Right lobe of liver (tissue), 4 donors: ENCODE results near the gene NOC3L.

Experiments
- POLR2A ChIP-seq: fragments of 450-650 bp; IDR thresholded peaks from one replicate; pipeline ENCODE4 v1.6.1; 2017; ENCODE audit warnings: antibody characterized with exemption, mild to moderate bottlenecking
- TF ChIP-seq, protein P1 (sequence below), 4 donors: fragments of 200-600 bp in 3 of 4; fragments of 450-650 bp in 1 of 4; IDR thresholded peaks; one replicate each; pipeline versions ENCODE4 v1.5.1 to v1.8.0; 2016 to 2022; ENCODE audit warnings: antibody characterized with exemption in 4 of 4, mild to moderate bottlenecking in 2 of 4
- donor health status: DM: no; HTN: no; CAD: no.
- donor health status: DM: no; HTN: no; CAD: no.
- donor health status: DM: no; HTN: yes; CAD: no.

DNA sequence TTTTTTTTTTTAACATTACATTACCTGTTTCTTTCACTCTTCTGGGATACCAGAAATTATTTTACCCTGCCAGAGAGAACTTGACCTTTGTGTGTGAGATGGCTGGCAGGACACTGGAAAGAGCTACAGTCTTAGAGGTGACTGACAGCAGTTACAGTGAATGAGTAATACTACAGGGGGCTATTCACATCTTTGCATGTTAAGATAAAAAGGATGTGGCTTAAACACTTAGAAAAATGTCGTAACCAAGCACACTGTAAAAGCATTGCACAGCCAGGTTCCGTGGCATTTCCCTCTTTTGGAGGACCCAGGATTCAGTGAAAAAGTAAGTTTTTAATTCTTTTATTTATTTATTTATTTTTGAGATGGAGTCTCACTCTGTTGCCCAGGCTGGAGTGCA lies 20.8 kb upstream of the NOC3L start:
- TF ChIP-seq, protein P1, sequence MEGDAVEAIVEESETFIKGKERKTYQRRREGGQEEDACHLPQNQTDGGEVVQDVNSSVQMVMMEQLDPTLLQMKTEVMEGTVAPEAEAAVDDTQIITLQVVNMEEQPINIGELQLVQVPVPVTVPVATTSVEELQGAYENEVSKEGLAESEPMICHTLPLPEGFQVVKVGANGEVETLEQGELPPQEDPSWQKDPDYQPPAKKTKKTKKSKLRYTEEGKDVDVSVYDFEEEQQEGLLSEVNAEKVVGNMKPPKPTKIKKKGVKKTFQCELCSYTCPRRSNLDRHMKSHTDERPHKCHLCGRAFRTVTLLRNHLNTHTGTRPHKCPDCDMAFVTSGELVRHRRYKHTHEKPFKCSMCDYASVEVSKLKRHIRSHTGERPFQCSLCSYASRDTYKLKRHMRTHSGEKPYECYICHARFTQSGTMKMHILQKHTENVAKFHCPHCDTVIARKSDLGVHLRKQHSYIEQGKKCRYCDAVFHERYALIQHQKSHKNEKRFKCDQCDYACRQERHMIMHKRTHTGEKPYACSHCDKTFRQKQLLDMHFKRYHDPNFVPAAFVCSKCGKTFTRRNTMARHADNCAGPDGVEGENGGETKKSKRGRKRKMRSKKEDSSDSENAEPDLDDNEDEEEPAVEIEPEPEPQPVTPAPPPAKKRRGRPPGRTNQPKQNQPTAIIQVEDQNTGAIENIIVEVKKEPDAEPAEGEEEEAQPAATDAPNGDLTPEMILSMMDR (IDR thresholded peaks at IDR 0.05): no peak
- no peak for TF ChIP-seq POLR2A
